DMS53 treated with DMSO at 0.1 percent for 48 hours (cell line): ENCODE data around the gene USP10.
"Not testable (repeated sequence)": the region's sequence is repeated elsewhere in the genome, so short reads cannot be mapped to it uniquely, and the experiment has no call there.

ENCODE experiments used
- DNase-seq: peaks from one replicate; lab custom pipeline; 2025; ENCODE audit not compliant: unreplicated experiment; lab: John Stamatoyannopoulos, UW

USP10 gene

DNA sequence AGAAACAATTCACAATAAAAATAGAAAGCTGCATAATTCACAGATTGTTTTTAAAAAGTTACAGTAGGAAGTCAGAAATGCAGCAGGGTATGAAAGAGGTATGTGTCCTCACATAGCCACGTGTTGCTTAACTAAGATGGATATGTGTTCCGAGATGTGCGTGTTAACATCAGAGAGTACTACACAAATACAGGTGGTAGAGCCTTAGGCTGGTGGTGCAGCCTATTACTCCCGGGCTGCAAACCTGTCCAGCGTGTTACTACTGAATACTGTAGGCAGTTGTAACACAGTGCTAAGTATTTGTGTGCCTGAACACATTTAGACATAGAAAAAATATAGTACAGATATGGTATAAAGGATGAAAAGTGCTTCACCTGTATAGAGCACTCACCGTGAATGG lies 46.4 kb downstream of the USP10 start:
- DNase-seq = no peak

DNA sequence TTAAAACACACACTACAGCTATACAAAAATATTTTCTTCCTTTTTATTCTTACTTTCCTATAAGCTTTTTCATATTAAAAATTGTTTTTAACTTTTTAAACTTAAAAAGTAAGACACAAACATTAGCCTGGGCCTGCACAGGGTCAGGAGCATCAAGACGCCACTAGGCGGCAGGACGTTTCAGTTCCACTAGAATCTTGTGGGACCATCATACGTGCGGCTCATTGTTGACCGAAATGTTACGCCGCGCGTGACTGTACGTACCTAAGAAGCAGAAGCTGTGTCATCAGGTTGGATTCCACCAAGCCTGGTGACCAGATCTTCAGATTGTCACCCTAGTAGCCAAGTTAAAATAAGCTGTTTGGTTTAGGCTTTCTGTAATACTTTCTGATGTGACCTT lies 47.1 kb downstream of the USP10 start:
- no peak for DNase-seq

DNA sequence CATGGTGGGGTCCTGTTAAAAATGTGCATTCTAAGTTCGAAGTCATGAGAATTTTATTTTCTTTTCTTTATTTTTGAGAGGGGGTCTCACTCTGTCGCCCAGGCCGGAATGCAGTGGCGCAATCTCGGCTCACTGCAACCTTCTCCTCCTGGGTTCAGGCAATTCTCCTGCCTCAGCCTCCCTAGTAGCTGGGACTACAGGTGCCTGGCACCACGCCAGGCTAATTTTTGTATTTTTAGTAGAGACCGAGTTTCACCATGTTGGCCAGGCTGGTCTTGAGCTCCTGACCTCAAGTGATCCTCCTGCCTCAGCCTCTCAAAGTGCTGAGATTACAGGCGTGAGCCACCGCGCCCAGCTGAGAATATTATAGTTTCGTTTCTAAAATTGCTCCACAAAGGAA lies 48.4 kb downstream of the USP10 start:
- DNase-seq = not testable (repeated sequence)

- no peak for DNase-seq
Measured at GRCh38 chr16:84749072-84749471, 49.3 kb downstream of the USP10 start.

- no peak for DNase-seq
Measured at GRCh38 chr16:84749815-84750214, 50.0 kb downstream of the USP10 start.

DNA sequence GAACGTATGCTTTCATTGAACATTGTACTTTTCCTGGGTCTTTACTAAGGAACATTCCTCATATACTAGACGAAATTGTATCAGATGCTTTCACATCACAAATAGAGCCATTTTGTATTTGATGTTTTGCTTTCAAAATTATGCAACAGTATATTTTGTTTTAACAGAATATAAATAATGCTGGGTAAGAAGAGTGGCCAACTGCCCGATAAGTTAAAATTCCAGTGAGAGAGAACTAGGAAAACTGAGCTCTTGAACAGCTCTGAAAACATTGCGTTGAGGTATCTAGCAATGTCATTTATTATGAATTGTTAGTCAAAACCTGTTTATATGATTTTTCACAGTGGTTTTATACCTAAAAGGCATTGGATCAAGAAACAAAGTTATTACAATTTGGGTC lies 50.8 kb downstream of the USP10 start:
- no peak for DNase-seq

DNA sequence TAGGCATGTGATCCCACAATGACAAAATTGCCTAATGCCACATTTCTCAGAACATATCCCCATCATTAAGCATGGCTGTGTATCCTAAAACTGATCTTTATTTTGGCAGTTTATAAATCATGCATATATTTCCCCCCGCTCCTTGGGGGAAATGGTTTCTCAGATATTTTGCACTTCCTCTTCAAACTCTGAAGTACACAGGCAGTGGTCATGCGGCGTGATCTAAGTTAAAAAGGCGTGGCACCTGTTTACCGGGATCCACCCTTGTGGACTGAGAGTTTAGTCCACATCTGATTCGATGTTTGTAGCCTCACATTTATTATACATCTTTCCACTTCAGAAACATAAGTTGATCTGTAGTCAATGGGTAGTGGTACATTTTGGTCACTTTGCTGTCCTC lies 51.4 kb downstream of the USP10 start:
- DNase-seq = no peak

DNA sequence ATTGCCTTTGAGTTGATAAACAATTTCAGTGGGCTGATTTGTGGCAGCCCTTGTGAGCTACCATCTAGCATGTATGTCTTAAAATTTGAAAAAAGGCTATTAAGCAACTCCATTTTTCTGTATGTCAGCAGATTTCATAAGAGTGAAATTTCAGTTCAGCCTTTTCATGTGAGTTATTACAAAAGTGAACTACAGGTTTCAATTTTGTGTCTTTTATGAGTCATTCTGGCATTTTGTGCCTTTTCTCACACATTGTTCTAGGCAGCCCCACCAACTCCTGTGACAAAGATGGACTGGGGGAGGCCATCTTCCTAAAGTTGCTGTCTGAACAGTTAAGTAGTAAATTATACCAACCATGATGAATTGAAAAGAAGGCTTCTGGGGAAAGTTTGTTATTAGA lies 52.1 kb downstream of the USP10 start:
- no peak for DNase-seq

- no peak for DNase-seq
Measured at GRCh38 chr16:84752600-84752999, 52.8 kb downstream of the USP10 start.

DNA sequence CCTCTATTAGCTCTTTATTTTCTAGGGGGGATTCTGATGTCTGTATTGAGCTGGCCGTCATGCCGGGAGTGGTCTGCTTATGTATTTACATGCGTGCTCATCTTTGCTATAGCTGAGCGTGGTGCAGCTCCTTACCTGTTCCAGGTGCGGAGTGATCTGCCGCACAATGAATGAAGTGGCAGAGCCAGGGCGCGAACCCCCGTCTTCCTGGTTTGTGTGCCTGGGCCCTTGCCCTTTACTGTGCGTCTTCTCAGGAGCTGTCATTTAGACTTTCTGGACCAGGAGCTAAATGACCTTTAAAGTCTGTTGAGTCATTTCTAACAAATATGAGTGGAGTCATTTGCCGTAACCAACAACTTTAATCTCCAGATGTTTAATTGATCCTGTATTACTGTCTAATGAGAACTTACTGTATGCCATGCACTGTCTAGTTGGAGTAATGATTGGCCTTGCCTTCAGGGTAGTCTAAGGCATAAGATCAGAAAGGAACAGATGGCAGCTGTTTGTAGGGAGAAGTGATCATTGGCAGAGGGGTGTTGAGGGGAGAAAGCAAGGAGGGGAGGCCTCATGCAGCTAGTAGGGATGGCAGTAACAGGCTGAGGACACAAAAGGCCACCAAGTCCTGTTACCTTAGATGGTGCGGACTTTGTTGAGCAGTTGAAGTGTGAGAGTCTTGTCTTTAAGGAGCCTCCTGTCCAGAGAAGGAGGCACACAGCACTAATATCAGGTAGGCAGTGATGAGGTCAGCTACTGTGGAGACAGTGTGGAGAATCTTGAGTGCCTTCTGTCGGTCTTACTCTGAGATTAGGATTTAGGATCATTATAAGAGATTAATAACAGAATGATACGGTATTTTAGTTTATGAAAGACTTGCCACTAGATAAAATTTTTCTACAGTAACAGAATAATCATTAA lies 53.9 kb downstream of the USP10 start:
- DNase-seq = no peak

DNA sequence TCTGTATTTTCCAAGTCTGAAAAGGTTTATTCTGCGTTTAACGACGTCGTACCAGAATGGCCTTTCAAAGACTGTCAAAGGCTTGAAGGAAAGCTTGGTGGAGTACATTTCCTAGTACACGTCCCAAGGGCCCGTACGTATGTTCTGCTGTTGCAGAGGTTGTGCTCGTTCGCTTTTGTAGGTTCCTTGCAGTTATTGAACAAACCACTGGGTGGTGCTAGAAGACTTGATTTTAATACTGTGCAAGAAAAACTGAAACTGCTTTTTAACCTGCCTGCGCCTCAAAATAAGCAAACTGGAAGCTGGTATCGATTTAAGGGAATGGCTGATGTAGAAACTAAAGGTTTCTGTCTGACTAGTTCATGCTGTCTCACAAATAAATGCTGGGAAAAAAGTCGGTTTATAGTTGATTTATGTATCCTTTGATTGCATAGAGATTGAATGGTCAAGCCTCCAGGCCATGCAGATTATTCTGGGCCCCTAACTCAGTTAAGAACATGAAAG lies 54.6 kb downstream of the USP10 start:
- peak; percentile 73 for DNase-seq

DNA sequence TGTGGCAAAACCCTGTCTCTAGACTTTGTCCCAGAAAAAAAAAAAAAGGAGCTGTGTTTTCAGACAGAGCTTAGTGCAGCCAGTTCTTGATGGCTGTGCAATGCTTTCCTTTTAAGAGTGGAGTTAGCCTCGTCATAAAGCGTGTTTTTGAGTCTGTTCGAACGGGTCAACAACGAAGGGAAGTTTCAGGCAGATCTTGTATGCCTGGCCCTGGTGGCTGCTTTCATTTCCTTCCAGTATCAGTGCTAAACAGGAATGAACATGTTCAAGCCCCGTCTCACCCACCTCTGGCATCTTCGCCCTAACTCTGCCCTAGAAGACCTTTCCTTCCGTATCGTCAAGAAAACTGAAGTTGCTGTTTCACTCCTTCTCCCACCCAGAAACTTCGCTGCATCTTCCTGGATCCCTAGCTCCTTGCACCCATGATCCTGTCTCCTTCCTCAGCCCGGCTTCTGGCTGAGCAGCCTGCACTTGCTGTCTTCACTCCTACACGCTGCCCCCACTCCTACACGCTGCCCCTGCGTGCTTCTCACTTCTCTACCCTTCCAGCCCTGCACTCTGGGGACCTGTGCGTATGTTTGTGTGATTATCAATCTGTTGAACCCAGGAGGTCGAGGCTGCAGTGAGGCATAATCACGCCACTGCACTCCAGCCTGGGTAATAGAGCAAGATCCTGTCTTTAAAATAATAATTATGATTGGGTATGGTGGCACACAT lies 55.3 kb downstream of the USP10 start:
- DNase-seq = no peak

- DNase-seq = no peak
Measured at GRCh38 chr16:84756830-84757229, 57.0 kb downstream of the USP10 start.

DNA sequence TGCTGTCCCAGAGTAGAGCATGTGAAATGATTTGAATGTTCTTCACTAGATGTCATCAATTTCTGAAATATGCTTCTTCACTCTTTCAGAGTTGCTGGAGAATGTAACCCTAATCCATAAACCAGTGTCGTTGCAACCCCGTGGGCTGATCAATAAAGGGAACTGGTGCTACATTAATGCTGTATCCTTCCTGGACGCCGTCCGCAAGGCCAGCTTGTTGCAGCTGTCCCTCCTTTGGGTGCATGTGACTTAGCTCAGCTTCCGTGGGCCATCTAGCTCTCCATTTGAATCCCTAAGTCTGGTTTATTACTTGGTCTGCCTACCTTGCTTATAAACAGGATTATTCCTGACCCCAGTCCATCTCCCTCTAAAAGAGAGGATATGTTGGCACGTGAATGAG lies 58.8 kb downstream of the USP10 start:
- no peak for DNase-seq

GRCh38 chr16:84759061-84759460 lies 59.3 kb downstream of the USP10 start:
- no peak for DNase-seq

DNA sequence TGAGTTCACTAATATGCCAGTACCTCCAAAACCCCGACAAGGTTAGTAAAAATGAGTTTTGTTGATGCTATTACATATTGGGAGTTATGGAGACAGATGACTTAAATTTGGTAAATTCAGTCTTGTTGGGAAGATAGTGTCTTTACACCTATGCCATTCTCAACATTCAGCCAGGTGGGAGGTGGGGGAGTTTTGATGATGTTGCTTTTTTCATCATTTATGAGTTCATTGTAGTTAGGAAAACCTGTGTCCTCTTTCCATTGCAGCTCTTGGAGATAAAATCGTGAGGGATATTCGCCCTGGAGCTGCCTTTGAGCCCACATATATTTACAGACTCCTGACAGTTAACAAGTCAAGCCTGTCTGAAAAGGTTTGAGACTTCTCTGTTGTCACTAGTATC lies 60.1 kb downstream of the USP10 start:
- no peak for DNase-seq

GRCh38 chr16:84761448-84762368 lies 61.9 kb downstream of the USP10 start:
- no peak for DNase-seq

- no peak for DNase-seq
Measured at GRCh38 chr16:84763164-84763563, 63.4 kb downstream of the USP10 start.

DNA sequence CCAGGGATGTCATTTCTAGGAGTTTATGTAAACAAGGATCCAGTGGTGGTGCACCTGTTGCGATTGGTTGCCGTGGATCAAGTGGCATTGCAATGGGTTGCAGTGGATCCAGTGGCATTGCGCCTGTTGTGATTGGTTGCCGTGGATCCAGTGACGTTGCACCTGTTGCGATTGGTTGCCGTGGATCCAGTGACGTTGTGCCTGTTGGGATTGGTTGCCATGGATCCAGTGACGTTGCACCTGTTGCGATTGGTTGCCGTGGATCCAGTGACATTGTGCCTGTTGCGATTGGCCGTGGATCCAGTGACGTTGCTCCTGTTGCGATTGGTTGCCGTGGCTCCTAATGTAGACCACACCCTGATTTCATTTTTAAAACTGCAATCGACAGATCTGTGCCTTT lies 63.8 kb downstream of the USP10 start:
- no peak for DNase-seq

GRCh38 chr16:84764970-84765369 lies 65.2 kb downstream of the USP10 start:
- DNase-seq = no peak
